ENCODE results near the gene DNAH2.
"Not testable (repeated sequence)": the region's sequence is repeated elsewhere in the genome, so short reads cannot be mapped to it uniquely, and the experiment has no call there.

Gene DNAH2

GRCh38 chr17:7856811-7857712, 139.5 kb downstream of the DNAH2 start, which contains the start of gene NAA38:
TSS of gene NAA38 (minus strand) at chr17:7857559. CDS start at chr17:7857463, 96 bp downstream.
- peak within 1 kb of the TSS; percentile 94 for H3K4me3 ChIP-seq (ENCODE audit: low read length)
- no peaks in the 10 kb centered on the region for H3K27me3 ChIP-seq (ENCODE audit: control insufficient read depth, insufficient read depth, low read length)
- peak within 1 kb of the TSS; percentile 56 for H3K9ac ChIP-seq (ENCODE audit: low read length)
- H3K36me3 ChIP-seq (ENCODE audit: control insufficient read depth, insufficient read depth, low read length) = peaks cover 7% of the 10 kb centered on the region
- peak within 1 kb of the TSS; percentile 92 for H3K27ac ChIP-seq (ENCODE audit: low read depth, low read length)
- peaks cover 15% of the 10 kb centered on the region for H3K4me1 ChIP-seq (ENCODE audit: control insufficient read depth, insufficient read depth, low read length)

- H3K36me3 ChIP-seq (ENCODE audit: control insufficient read depth, insufficient read depth, low read length) = peaks cover 3% of the 10 kb centered on the region
- peaks cover 15% of the 10 kb centered on the region for H3K4me1 ChIP-seq (ENCODE audit: control insufficient read depth, insufficient read depth, low read length)
- H3K9ac ChIP-seq (ENCODE audit: low read length) = peak within 1 kb of the TSS; percentile 56
- peak within 1 kb of the TSS; percentile 92 for H3K27ac ChIP-seq (ENCODE audit: low read depth, low read length)
- H3K27me3 ChIP-seq (ENCODE audit: control insufficient read depth, insufficient read depth, low read length) = no peaks in the 10 kb centered on the region
- peak within 1 kb of the TSS; percentile 94 for H3K4me3 ChIP-seq (ENCODE audit: low read length)
These were observed 140.4 kb downstream of the DNAH2 start, which contains the start of gene CYB5D1 for GRCh38 chr17:7857713-7858521. TSS of gene CYB5D1 (plus strand) at chr17:7858003. CDS start at chr17:7858135, 132 bp downstream.

- peak overlapping the region; percentile 92 for H3K27ac ChIP-seq (ENCODE audit: low read depth, low read length)
- H3K36me3 ChIP-seq (ENCODE audit: control insufficient read depth, insufficient read depth, low read length) = no peaks in the 10 kb centered on the region
- peak overlapping the region; percentile 94 for H3K4me3 ChIP-seq (ENCODE audit: low read length)
- no peaks in the 10 kb centered on the region for H3K27me3 ChIP-seq (ENCODE audit: control insufficient read depth, insufficient read depth, low read length)
- H3K4me1 ChIP-seq (ENCODE audit: control insufficient read depth, insufficient read depth, low read length) = peaks cover 15% of the 10 kb centered on the region
- H3K9ac ChIP-seq (ENCODE audit: low read length) = peak overlapping the region; percentile 33
These were observed 140.9 kb downstream of the DNAH2 start for GRCh38 chr17:7858522-7858810.

GRCh38 chr17:7859028-7859427, 141.5 kb downstream of the DNAH2 start:
- peaks cover 15% of the 10 kb centered on the region for H3K4me1 ChIP-seq (ENCODE audit: control insufficient read depth, insufficient read depth, low read length)
- no peak overlapping the region for H3K27ac ChIP-seq (ENCODE audit: low read depth, low read length)
- H3K27me3 ChIP-seq (ENCODE audit: control insufficient read depth, insufficient read depth, low read length) = no peaks in the 10 kb centered on the region
- no peaks in the 10 kb centered on the region for H3K36me3 ChIP-seq (ENCODE audit: control insufficient read depth, insufficient read depth, low read length)
- peak overlapping the region; percentile 94 for H3K4me3 ChIP-seq (ENCODE audit: low read length)
- no peak overlapping the region for H3K9ac ChIP-seq (ENCODE audit: low read length)

- Histone ChIP-seq H3K4me3 (ENCODE audit: low read length) (no peak overlapping the region), H3K36me3 (ENCODE audit: control insufficient read depth, insufficient read depth, low read length) (peaks cover 3% of the 10 kb centered on the region), H3K9ac (ENCODE audit: low read length) (no peak overlapping the region), H3K27me3 (ENCODE audit: control insufficient read depth, insufficient read depth, low read length) (no peaks in the 10 kb centered on the region), H3K27ac (ENCODE audit: low read depth, low read length) (no peak overlapping the region), H3K4me1 (ENCODE audit: control insufficient read depth, insufficient read depth, low read length) (peaks cover 7% of the 10 kb centered on the region)
These were observed 145.3 kb downstream of the DNAH2 start for GRCh38 chr17:7862692-7863437.

GRCh38 chr17:7864384-7864783, 146.8 kb downstream of the DNAH2 start:
- H3K4me1 ChIP-seq (ENCODE audit: control insufficient read depth, insufficient read depth, low read length); H3K27ac ChIP-seq (ENCODE audit: low read depth, low read length); H3K36me3 ChIP-seq (ENCODE audit: control insufficient read depth, insufficient read depth, low read length); H3K27me3 ChIP-seq (ENCODE audit: control insufficient read depth, insufficient read depth, low read length); H3K9ac ChIP-seq (ENCODE audit: low read length); H3K4me3 ChIP-seq (ENCODE audit: low read length): not testable (repeated sequence)

GRCh38 chr17:7864995-7865650, 147.6 kb downstream of the DNAH2 start:
- Histone ChIP-seq H3K4me1 (ENCODE audit: control insufficient read depth, insufficient read depth, low read length) (no peaks in the 10 kb centered on the region), H3K4me3 (ENCODE audit: low read length) (no peak overlapping the region), H3K36me3 (ENCODE audit: control insufficient read depth, insufficient read depth, low read length) (peaks cover 3% of the 10 kb centered on the region), H3K27me3 (ENCODE audit: control insufficient read depth, insufficient read depth, low read length) (no peaks in the 10 kb centered on the region), H3K9ac (ENCODE audit: low read length) (no peak overlapping the region), H3K27ac (ENCODE audit: low read depth, low read length) (no peak overlapping the region)

GRCh38 chr17:7867881-7868329, 150.4 kb downstream of the DNAH2 start:
- Histone ChIP-seq H3K27ac (ENCODE audit: low read depth, low read length) (no peak overlapping the region), H3K36me3 (ENCODE audit: control insufficient read depth, insufficient read depth, low read length) (peaks cover 3% of the 10 kb centered on the region), H3K9ac (ENCODE audit: low read length) (no peak overlapping the region), H3K4me3 (ENCODE audit: low read length) (no peak overlapping the region), H3K4me1 (ENCODE audit: control insufficient read depth, insufficient read depth, low read length) (no peaks in the 10 kb centered on the region), H3K27me3 (ENCODE audit: control insufficient read depth, insufficient read depth, low read length) (no peaks in the 10 kb centered on the region)

- no peaks in the 10 kb centered on the region for H3K27me3 ChIP-seq (ENCODE audit: control insufficient read depth, insufficient read depth, low read length)
- H3K4me1 ChIP-seq (ENCODE audit: control insufficient read depth, insufficient read depth, low read length) = no peaks in the 10 kb centered on the region
- no peak overlapping the region for H3K27ac ChIP-seq (ENCODE audit: low read depth, low read length)
- H3K36me3 ChIP-seq (ENCODE audit: control insufficient read depth, insufficient read depth, low read length) = no peaks in the 10 kb centered on the region
- no peak overlapping the region for H3K9ac ChIP-seq (ENCODE audit: low read length)
- H3K4me3 ChIP-seq (ENCODE audit: low read length) = no peak overlapping the region
These were observed 155.5 kb downstream of the DNAH2 start for GRCh38 chr17:7873051-7873450.

GRCh38 chr17:7875804-7876370, 158.3 kb downstream of the DNAH2 start:
- Histone ChIP-seq H3K4me1 (ENCODE audit: control insufficient read depth, insufficient read depth, low read length) (no peaks in the 10 kb centered on the region), H3K36me3 (ENCODE audit: control insufficient read depth, insufficient read depth, low read length) (no peaks in the 10 kb centered on the region), H3K27me3 (ENCODE audit: control insufficient read depth, insufficient read depth, low read length) (no peaks in the 10 kb centered on the region)

GRCh38 chr17:7878234-7878633, 160.7 kb downstream of the DNAH2 start:
- Histone ChIP-seq H3K4me1 (ENCODE audit: control insufficient read depth, insufficient read depth, low read length) (no peaks in the 10 kb centered on the region), H3K27ac (ENCODE audit: low read depth, low read length) (no peak overlapping the region), H3K9ac (ENCODE audit: low read length) (no peak overlapping the region)

More at GRCh38 chr17:7875804-7876370, 158.3 kb downstream of the DNAH2 start:
- Histone ChIP-seq H3K4me3 (ENCODE audit: low read length) (no peak overlapping the region), H3K27ac (ENCODE audit: low read depth, low read length) (no peak overlapping the region), H3K9ac (ENCODE audit: low read length) (no peak overlapping the region)

More at GRCh38 chr17:7878234-7878633, 160.7 kb downstream of the DNAH2 start:
- Histone ChIP-seq H3K27me3 (ENCODE audit: control insufficient read depth, insufficient read depth, low read length) (no peaks in the 10 kb centered on the region), H3K4me3 (ENCODE audit: low read length) (no peak overlapping the region), H3K36me3 (ENCODE audit: control insufficient read depth, insufficient read depth, low read length) (no peaks in the 10 kb centered on the region)

Measured in rectal smooth muscle tissue (tissue), 1 donor.